K562 (cell line): ENCODE measurements around the gene OPRD1. TPM values are rescaled to one million over a fixed set of nuclear protein-coding genes. Genes with fewer than 3 reads are reported as not detected.

Experiments
- ATAC-seq: fragments of 200-7000 bp; cut with Tn5 transposase; 3 replicates; pipeline ENCODE4 v1.9.1; 2020; ENCODE audit warnings: moderate library complexity
- BruUV-seq: library from RNA; stranded (reverse); fragments of 400-500 nt; replicated peaks from 2 replicates; lab custom pipeline; 2021; lab: Mats Ljungman, UMichigan
- CTCF ChIA-PET: fragments of 300-600 bp; formaldehyde crosslinking; extraction: SDS; loops from one replicate; lab custom pipeline; 2021; ENCODE audit warnings: low intra/inter-chr PET ratio; lab: Yijun Ruan, JAX
- POLR2A ChIA-PET: fragments of 300-600, 350-650 bp; sonication (Branson Sonifier 250); formaldehyde crosslinking; extraction: SDS; loops from one replicate; lab custom pipeline; 2021; ENCODE audit warnings: antibody characterized with exemption, inconsistent platforms; lab: Yijun Ruan, JAX
- DNase-seq, 4 experiments: peaks; one replicate each; pipeline versions ENCODE4 v3.0.0 to v3.0.0-alpha.2; 2011 to 2018; ENCODE audit warnings: low spot score in 3 of 4, mixed read lengths in 3 of 4; ENCODE audit errors: extremely low read depth in 1 of 4
- FAIRE-seq: peaks from 2 replicates; lab custom pipeline; 2011; peaks lifted over from hg19 to GRCh38; lab: Jason Lieb, UNC
- H2AFZ ChIP-seq: 2 replicates; pipeline ENCODE4 v1.6.0; 2011; ENCODE audit warnings: low read depth, low read length, control low read depth, inconsistent platforms
- H3K27ac ChIP-seq: fragments of 200-600 bp; 3 replicates; pipeline ENCODE4 v1.8.0; 2011; ENCODE audit warnings: low read depth, mild to moderate bottlenecking, control low read depth, inconsistent platforms, low read length, moderate library complexity, mixed read lengths; ENCODE audit errors: extremely low read depth
- H3K27me3 ChIP-seq, 2 experiments: fragments of 300-600 bp in 1 of 2; 2 replicates in 1 of 2; 3 replicates in 1 of 2; pipeline versions ENCODE4 v1.6.0 to v1.8.0; 2011; ENCODE audit warnings: inconsistent platforms in 2 of 2, low read length in 2 of 2, mild to moderate bottlenecking in 1 of 2, mixed read lengths in 1 of 2, moderate library complexity in 1 of 2; ENCODE audit not compliant: control insufficient read depth in 2 of 2, insufficient read depth in 2 of 2
- H3K36me3 ChIP-seq: fragments of 300-600 bp; 3 replicates; pipeline ENCODE4 v1.8.0; 2011; ENCODE audit warnings: mild to moderate bottlenecking, low read length, inconsistent platforms; ENCODE audit not compliant: control insufficient read depth, insufficient read depth
- H3K4me1 ChIP-seq, 2 experiments: fragments of 200-600 bp in 1 of 2; replicated peaks in 1 of 2; 2 replicates in 1 of 2; 3 replicates in 1 of 2; pipeline versions ENCODE4 v1.5.1 to v1.8.0; 2011; ENCODE audit warnings: inconsistent platforms in 2 of 2, low read length in 2 of 2, mild to moderate bottlenecking in 1 of 2, mixed read lengths in 1 of 2, moderate library complexity in 1 of 2; ENCODE audit not compliant: control insufficient read depth in 2 of 2, insufficient read depth in 2 of 2
- H3K4me2 ChIP-seq: 2 replicates; pipeline ENCODE4 v1.6.1; 2011; ENCODE audit warnings: low read length, control low read depth, inconsistent platforms, mixed read lengths; ENCODE audit not compliant: insufficient read depth
- H3K4me3 ChIP-seq: fragments of 200-600 bp; sonication (generic), shearing (Covaris generic); 2 replicates; pipeline ENCODE4 v1.5.1; 2016; ENCODE audit warnings: control low read depth, inconsistent platforms
- H3K79me2 ChIP-seq: fragments of 200-600 bp; 3 replicates; pipeline ENCODE4 v1.8.0; 2011; ENCODE audit warnings: low read length, inconsistent platforms; ENCODE audit not compliant: control insufficient read depth, insufficient read depth
- H3K9ac ChIP-seq, 2 experiments: 2 replicates each; pipeline versions ENCODE4 v1.6.0 to v1.6.1; 2011; ENCODE audit warnings: low read depth in 2 of 2, low read length in 2 of 2, control low read depth in 1 of 2, inconsistent platforms in 1 of 2, mild to moderate bottlenecking in 1 of 2, mixed read lengths in 1 of 2; ENCODE audit not compliant: insufficient read depth in 1 of 2
- H3K9me1 ChIP-seq: one replicate; pipeline ENCODE4 v1.6.0; 2011; ENCODE audit warnings: inconsistent platforms, mild to moderate bottlenecking, low read length, moderate library complexity; ENCODE audit not compliant: control insufficient read depth, insufficient read depth
- H3K9me3 ChIP-seq: replicated peaks from 2 replicates; pipeline ENCODE4 v1.5.1; 2011; ENCODE audit warnings: low read depth, low read length, inconsistent platforms; ENCODE audit not compliant: control insufficient read depth, insufficient read depth
- H4K20me1 ChIP-seq: replicated peaks from 2 replicates; pipeline ENCODE4 v1.6.1; 2011; ENCODE audit warnings: low read length, inconsistent platforms, mixed read lengths; ENCODE audit not compliant: control insufficient read depth, insufficient read depth
- CREM ChIP-seq: IDR thresholded peaks from 2 replicates; pipeline ENCODE4 v1.6.1; 2014; ENCODE audit warnings: antibody characterized with exemption, low read depth
- EP400 ChIP-seq: fragments of 450-650 bp; IDR thresholded peaks from 2 replicates; pipeline ENCODE4 v1.6.1; 2017; ENCODE audit warnings: antibody characterized with exemption, mild to moderate bottlenecking, moderate library complexity
- ETV6 ChIP-seq, 3 experiments: fragments of 150-350 bp in 1 of 3; sonication (generic) in 1 of 3; formaldehyde crosslinking in 1 of 3; IDR thresholded peaks; 2 replicates each; pipeline versions ENCODE4 v1.6.1 to v1.8.0; 2014 to 2022; ENCODE audit warnings: borderline replicate concordance in 2 of 3, low read depth in 2 of 3, antibody characterized with exemption in 1 of 3, low read length in 1 of 3, mild to moderate bottlenecking in 1 of 3, missing genetic modification reagents in 1 of 3
- HDAC2 ChIP-seq: fragments of 450-650 bp; IDR thresholded peaks from 2 replicates; pipeline ENCODE4 v1.6.1; 2016; ENCODE audit warnings: mild to moderate bottlenecking
- LCOR ChIP-seq: sonication (generic); formaldehyde crosslinking; IDR thresholded peaks from 2 replicates; pipeline ENCODE4 v1.8.0; 2022; ENCODE audit warnings: mild to moderate bottlenecking, missing genetic modification reagents
- NUFIP1 ChIP-seq: fragments of 450-650 bp; IDR thresholded peaks from 2 replicates; pipeline ENCODE4 v1.6.1; 2018; ENCODE audit not compliant: partially characterized antibody
- PHF8 ChIP-seq: fragments of 200-600 bp; sonication (generic); IDR thresholded peaks from 2 replicates; pipeline ENCODE4 v1.6.1; 2012; ENCODE audit warnings: mixed run types, mild to moderate bottlenecking, inconsistent platforms, low read length, moderate library complexity, borderline replicate concordance
- REST ChIP-seq, 2 experiments: fragments of 450-650 bp; formaldehyde crosslinking in 1 of 2; IDR thresholded peaks; 2 replicates each; pipeline versions ENCODE4 v1.4.0 to v1.6.1; 2014 to 2020; ENCODE audit warnings: mild to moderate bottlenecking in 2 of 2, borderline replicate concordance in 1 of 2, low read depth in 1 of 2
- ZBTB17 ChIP-seq: fragments of 450-650 bp; formaldehyde crosslinking; IDR thresholded peaks from 2 replicates; pipeline ENCODE4 v1.4.0; 2020; ENCODE audit warnings: mild to moderate bottlenecking
- WGBS: fragments of 100-300 bp; shearing (Covaris generic); methylation state at CpG from one replicate; pipeline ENCODE4 v1.1.6; 2016; ENCODE audit warnings: low coverage, mixed read lengths; ENCODE audit not compliant: insufficient coverage; ENCODE audit errors: missing lambda C conversion rate; 5-methylcytosine and 5-hydroxymethylcytosine counted together
- in situ Hi-C: fragments of 300-500 bp; cut with MboI; formaldehyde crosslinking; loops from 4 replicates; pipeline ENCODE4 v1.15.0; 2018; ENCODE audit warnings: inconsistent platforms, mixed read lengths
- intact Hi-C: fragments of 100-400 bp; cut with micrococcal nuclease; formaldehyde crosslinking; loops from 2 replicates; pipeline ENCODE4 v1.14.2; 2022
- polyA plus RNA-seq, 8 experiments: library from polyadenylated mRNA; depleted of rRNA in 4 of 8; stranded (reverse) in 5 of 8; unstranded in 3 of 8; fragments of >200 nt; fragmentation: Nextera tagmentation in 2 of 8; fragmentation: Illumina TruSeq in 1 of 8; extraction: Ambion mirVana in 2 of 8; extraction: Trizol in 1 of 8; gene quantifications; 2 replicates each; pipeline versions ENCODE4 v1.2.1 to v1.2.3, GENCODE V29; 2011 to 2014; ENCODE audit warnings: inconsistent platforms in 1 of 8, missing spikeins in 1 of 8
- total RNA-seq, 7 experiments: library from RNA; depleted of rRNA in 6 of 7; stranded (reverse); fragments of >200 nt in 6 of 7; fragmentation: Illumina TruSeq in 2 of 7; extraction: Trizol in 2 of 7; gene quantifications; 2 replicates each; pipeline versions ENCODE4 v1.2.1 to v1.2.3, GENCODE V29; 2011 to 2021; ENCODE audit warnings: low replicate concordance in 1 of 7
- TF ChIP-seq, protein P1 (sequence below), 2 experiments: fragments of 450-650 bp; IDR thresholded peaks; 2 replicates each; pipeline ENCODE4 v1.6.1; 2016

OPRD1 gene
- total and polyA plus RNA-seq, 9 of the 15 experiments (the other 6 are each of a cell fraction or from before 2014, with no cell fraction given): under 0.01 to 0.03 (median under 0.01) TPM; not detected in 6

DNA sequence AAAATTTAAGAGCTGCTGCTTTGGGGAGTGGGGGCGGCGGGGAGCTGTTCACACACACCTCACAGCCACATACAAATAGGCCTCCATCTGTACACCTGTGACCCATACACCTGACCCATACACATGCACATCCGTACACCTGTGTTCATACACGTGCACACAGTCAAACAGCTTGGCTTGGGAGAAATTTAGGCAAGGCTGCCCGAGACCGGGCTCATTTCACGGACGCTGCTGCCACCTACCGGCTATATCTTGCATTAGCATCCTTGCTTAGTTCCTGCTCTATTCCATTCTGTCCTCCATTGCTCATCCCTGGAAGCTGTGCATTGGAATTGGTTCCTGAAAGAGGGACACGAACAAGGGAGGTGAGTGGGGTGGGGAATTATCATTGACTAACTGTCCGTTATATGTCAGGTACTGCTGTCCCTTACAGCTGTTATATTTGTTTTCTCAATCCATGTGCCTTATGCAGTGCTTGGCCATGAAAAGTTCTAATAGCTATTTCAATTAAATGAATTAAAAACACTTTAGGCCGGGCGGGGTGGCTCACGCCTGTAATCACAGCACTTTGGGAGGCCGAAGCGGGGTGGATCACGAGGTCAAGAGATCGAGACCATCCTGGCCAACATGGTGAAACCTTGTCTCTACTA, 65.3 kb downstream of the OPRD1 start:
- no peaks in the 10 kb centered on the region for H4K20me1 ChIP-seq
- H3K27me3 ChIP-seq: no peaks in the 10 kb centered on the region
- H2AFZ ChIP-seq: peak overlapping the region; percentile 45; the same call in 1 of the 2 replicates
- DNase-seq: peak; percentile 81 to 92 (median 82)
- no peaks in the 10 kb centered on the region for H3K79me2 ChIP-seq
- no TSS peak for BruUV-seq
- no peaks in the 10 kb centered on the region for H3K36me3 ChIP-seq
- no peaks in the 10 kb centered on the region for H3K9me3 ChIP-seq
- FAIRE-seq: peak; percentile 93
- no peak overlapping the region for H3K4me3 ChIP-seq
- in situ Hi-C loops (no loop called here), intact Hi-C loops (loop anchor here (1.0 to 5.0 kb wide), 7 partner anchors 92 to 1020 kb away; partner anchors contain the start of genes RNU11 and TAF12)
- H3K27ac ChIP-seq: no peak overlapping the region
- no peak overlapping the region for H3K9ac ChIP-seq
- ChIA-PET POLR2A (interaction anchor here (0.6 to 4.9 kb wide), 30 partner anchors 9 to 371 kb away, joined by 3 to 57 read pairs (median 4); partner anchors contain the start of genes EPB41, RCC1, RNU11 and TAF12), CTCF (interaction anchor here (0.8 to 3.0 kb wide), 7 partner anchors 91 to 1269 kb away, joined by 3 to 51 read pairs (median 4); no protein-coding TSS in a partner anchor)
- WGBS: 5% methylated on average over 18 of the region's 18 CpGs
- no peaks in the 10 kb centered on the region for H3K9me1 ChIP-seq
- peak; percentile 85 for ATAC-seq
- H3K4me2 ChIP-seq: peak overlapping the region; percentile 38; the same call in 1 of the 2 replicates
- H3K4me1 ChIP-seq: peaks cover 21 to 22% of the 10 kb centered on the region in 2 experiments
- no peak for TF ChIP-seq NUFIP1
- TF ChIP-seq LCOR: peak; percentile 100
- TF ChIP-seq EP400: peak; percentile 34; the same call in 1 of the 2 replicates
- no peak for TF ChIP-seq HDAC2
- no peak for TF ChIP-seq ETV6 (IDR thresholded peaks at IDR 0.05; ENCODE audit: borderline replicate concordance in 1 of 2, low read depth in 2 of 2, low read length in 1 of 2)
- TF ChIP-seq ETV6 (CRISPR knock-in tag; IDR thresholded peaks at IDR 0.05; ENCODE audit: borderline replicate concordance): no peak
- TF ChIP-seq ZBTB17 (CRISPR knock-in tag): peak; percentile 89
- TF ChIP-seq PHF8: no peak
- peak; percentile 54; the same call in 1 of the 2 replicates for TF ChIP-seq CREM
- peak; percentile 90 for TF ChIP-seq REST (IDR thresholded peaks at IDR 0.05; ENCODE audit: borderline replicate concordance)
- TF ChIP-seq REST (CRISPR knock-in tag; IDR thresholded peaks at IDR 0.05; ENCODE audit: low read depth): no peak
- TF ChIP-seq, protein P1, sequence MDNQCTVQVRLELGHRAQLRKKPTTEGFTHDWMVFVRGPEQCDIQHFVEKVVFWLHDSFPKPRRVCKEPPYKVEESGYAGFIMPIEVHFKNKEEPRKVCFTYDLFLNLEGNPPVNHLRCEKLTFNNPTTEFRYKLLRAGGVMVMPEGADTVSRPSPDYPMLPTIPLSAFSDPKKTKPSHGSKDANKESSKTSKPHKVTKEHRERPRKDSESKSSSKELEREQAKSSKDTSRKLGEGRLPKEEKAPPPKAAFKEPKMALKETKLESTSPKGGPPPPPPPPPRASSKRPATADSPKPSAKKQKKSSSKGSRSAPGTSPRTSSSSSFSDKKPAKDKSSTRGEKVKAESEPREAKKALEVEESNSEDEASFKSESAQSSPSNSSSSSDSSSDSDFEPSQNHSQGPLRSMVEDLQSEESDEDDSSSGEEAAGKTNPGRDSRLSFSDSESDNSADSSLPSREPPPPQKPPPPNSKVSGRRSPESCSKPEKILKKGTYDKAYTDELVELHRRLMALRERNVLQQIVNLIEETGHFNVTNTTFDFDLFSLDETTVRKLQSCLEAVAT (IDR thresholded peaks at IDR 0.05): peak in 1 of 2 experiments; percentile 95; a peak in 2 of 4 replicates
